ENCODE data around the gene OR11G2.
"Not testable (repeated sequence)": the region's sequence is repeated elsewhere in the genome, so short reads cannot be mapped to it uniquely, and the experiment has no call there.

OR11G2 gene, protein sequence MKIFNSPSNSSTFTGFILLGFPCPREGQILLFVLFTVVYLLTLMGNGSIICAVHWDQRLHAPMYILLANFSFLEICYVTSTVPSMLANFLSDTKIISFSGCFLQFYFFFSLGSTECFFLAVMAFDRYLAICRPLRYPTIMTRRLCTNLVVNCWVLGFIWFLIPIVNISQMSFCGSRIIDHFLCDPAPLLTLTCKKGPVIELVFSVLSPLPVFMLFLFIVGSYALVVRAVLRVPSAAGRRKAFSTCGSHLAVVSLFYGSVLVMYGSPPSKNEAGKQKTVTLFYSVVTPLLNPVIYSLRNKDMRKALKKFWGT

DNA sequence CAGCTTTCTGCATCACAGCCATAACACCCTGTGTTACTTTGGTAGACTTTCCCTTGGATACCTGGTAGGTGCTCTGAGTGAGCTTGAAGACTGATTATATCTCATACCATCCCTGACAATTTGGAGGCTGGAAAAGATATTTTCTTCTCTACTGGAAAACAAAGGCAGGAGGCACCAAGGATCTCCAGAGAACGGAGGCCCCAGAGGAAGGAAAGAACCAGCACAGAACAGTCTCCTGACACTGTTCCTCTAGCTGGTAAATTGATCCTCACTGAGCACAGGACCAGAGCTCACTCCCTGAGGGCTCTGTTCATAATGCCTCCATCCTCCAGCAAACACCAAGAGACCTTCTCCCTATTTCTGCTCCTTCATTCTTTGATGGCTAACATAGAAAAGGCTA lies at the start of gene OR11G2:
OR11G2 (plus strand) TSS at position 301 of the 400 bp plus-strand sequence. CDS start 6,542 bp downstream, outside the sequence.
- no peak for DNase-seq

DNA sequence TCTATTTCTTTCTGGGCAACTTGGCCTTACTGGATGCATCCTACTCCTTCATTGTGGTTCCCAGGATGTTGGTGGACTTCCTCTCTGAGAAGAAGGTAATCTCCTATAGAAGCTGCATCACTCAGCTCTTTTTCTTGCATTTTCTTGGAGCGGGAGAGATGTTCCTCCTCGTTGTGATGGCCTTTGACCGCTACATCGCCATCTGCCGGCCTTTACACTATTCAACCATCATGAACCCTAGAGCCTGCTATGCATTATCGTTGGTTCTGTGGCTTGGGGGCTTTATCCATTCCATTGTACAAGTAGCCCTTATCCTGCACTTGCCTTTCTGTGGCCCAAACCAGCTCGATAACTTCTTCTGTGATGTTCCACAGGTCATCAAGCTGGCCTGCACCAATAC lies 46.8 kb upstream of the OR11G2 start:
- no peak for DNase-seq

DNA sequence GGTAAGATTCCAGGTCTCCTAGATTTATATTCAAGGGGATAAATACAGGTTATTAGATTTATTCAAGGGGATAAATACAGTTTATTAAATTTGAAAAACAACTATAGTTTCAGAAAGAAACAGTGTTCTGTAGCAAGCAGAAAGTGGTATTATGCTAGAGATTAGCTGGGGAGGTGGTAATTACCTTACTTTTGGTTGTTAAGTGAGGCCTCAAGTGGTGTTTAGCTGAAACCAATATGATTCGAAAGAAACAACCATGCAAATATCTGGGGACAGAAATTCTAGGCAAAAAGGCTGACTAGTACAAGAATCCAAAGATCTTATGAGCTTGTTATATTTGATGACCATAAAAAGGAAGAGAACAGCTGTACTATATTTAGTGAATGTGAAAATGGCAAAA lies 45.9 kb upstream of the OR11G2 start:
- DNase-seq: no peak

DNA sequence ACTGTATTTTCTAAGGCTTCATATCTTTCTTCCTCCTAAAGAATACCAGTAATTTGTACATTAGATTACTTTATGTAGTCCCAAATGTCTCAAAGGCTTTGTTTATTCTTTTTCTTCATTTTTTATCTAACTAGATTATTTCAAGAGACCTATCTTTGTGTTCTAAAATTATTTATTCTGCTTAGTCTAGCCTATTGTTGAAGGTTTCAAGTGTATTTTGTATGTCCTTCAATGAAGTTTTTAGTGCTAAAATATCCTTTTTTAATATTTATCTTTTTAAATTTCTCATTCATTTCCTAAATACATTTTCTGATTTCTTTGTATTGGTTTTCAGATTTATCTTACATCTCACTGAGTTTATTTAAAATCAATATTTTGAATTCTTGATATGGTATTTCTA lies 26.2 kb upstream of the OR11G2 start:
- no peak for DNase-seq

DNA sequence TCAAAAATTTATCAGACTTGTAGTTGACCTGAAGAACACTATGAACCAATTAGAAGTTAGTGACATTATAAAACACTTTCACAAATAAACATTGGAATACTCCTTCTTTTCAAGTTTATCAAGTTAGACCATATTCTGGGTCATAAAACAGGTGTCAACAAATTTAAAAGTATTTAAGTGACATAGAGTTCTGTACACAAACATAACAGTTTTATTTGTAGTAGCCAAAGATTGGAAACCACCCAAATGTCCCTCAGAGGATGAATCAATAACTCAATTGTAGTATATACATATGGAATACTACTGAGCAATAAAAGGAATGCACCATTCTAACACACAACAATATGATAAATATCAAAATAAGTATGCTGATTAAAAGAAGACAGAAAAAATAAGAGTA lies 23.6 kb upstream of the OR11G2 start:
- DNase-seq: no peak

DNA sequence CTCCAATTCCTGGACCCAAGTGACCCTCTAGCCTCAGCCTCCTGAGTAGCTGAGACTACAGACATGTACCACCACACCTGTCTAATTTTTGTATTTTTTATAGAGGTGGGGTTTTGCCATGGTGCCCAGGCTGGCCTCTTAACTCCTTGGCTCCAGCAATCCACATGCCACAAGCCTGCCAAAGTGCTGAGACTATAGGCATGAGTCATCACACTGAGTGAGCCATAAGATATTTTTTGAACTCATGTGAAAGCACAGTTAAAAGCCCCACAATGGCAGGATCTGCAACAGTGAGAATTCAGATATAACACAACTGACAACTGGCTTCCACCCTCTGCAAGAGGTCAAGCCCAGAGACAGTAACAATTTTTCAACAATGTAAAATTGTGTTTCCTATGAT lies 20.8 kb upstream of the OR11G2 start:
- DNase-seq: not testable (repeated sequence)

DNA sequence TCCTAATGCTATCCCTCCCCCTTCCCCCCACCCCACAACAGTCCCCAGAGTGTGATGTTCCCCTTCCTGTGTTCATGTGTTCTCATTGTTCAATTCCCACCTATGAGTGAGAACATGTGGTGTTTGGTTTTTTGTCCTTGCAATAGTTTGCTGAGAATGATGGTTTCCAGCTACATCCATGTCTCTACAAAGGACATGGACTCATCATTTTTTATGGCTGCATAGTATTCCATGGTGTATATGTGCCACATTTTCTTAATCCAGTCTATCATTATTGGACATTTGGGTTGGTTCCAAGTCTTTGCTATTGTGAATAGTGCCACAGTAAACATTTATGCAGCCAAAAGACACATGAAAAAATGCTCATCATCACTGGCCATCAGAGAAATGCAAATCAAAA lies 16.5 kb upstream of the OR11G2 start:
- not testable (repeated sequence) for DNase-seq

DNA sequence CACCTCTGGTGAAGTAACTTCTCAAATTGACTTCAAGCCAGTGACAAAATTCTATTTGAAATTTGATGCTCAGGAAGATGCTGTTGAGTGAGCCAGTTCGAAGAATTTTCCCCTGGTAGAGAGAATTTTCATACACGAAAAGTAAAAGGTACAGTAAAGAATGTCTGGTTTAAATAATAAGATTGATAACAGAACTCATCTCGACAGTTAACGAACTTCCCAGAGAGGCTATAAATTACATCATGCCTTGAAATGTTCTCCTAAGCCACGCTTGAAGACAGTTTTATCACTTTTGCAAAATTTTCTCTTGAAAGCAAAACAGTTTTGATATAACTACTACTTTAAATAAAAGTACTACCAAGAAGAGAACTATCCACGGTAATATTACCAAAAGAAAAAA lies 14.4 kb upstream of the OR11G2 start:
- no peak for DNase-seq

DNA sequence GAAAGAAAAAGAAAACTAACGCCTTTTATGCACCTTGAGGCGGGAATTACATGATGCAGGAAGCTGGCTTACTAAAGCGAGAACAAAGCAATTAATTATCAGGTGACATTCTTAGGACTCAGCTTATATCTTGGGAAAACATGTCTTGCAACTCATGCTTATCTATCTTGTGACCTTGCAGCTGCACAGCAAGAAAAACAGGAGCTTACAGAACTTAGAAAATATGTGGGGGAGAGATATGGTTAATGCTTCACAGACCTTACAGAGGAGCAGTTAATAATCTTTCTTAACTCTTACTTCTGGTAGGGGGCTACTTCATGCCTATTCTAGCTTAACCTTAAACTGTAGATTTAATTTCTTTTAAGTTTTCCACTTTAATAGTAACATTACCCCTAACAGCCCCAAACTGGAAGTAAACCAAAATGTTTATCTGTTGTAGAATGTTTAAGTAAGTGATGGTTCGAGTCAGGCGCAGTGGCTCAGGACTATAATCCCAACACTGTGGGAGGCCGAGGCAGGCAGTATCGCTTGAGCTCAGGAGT lies 13.2 kb upstream of the OR11G2 start:
- no peak for DNase-seq

DNA sequence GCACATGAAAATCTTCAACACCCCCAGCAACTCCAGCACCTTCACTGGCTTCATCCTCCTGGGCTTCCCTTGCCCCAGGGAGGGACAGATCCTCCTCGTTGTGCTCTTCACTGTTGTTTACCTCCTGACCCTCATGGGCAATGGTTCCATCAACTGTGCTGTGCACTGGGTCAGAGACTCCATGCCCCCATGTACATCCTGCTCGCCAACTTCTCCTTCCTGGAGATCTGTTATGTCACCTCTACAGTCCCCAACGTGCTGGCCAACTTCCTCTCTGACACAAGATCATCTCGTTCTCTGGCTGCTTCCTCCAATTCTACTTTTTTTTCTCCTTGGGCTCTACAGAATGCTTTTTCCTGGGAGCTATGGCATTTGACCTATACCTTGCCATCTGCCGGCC lies 11.5 kb upstream of the OR11G2 start:
- no peak for DNase-seq

DNA sequence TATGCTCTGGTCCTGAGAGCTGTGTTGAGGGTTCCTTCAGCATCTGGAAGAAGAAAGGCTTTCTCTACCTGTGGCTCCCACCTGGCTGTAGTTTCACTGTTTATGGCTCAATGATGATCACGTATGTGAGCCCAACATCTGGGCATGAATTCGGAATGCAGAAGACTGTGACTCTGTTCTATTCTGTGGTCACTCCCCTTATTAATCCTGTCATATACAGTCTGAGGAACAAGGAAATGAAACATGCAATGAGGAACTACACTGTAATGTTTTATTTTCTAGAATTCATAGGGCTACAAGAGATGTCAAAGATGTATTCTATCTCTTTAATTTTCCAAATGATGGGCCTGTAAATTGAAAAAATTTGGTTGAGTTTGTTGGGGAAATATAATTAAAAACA lies 10.8 kb upstream of the OR11G2 start:
- no peak for DNase-seq

DNA sequence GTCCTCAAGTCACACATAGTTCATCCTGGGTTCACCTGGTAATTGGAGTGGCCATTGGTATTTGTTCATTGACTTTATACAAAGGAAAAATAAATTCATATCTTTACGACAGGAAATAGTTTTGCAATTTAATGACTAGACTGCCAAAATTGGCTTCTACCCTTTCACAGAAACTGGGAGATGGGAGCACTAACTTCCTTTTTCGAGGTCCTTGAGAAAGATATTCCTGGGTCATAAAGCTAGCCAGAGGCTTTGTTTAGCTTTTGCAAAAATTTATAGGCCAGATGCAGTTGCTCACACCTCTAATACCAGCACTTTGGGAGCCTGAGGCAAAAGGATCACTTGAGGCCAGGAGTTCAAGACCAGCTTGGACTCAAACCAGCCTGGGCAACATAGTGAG lies 10.2 kb upstream of the OR11G2 start:
- no peak for DNase-seq

DNA sequence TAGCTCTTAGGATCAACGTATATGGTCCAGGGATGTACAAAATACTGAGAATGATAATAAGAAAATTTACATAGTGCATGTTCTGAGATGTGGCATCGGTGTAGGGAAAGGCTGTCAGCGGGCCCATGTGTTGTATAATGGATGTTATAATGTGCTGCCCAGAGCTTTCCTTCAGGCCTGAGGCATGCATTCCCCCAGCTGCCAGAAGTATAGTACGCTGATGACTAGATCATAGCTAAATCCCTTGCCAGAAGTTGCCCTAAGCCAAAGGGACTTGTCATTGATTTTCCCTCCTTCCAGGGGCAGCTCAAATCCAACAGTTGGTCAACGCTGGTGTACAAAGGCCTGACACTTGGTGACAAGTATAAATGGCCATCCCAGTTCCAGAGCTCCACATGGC lies 6.5 kb upstream of the OR11G2 start:
- no peak for DNase-seq

DNA sequence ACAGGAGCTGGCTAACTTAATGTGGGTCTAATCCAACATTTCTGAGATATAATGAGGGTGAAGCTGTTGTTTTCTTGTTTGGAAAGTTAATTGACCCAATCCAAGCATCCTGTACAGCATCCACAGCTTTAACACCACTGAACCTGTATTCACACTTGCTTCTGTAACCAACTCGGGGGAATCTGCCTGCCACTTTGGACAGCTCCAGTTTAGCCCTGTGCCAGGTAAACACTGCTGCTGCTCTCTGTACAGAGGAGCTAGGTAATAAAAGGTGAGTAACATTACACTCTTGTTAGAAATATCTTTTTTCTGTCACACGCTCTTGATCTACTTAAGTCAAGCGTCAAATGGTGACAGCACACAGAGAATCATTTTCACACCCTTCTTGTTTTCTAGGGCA lies 700 bp downstream of the OR11G2 start:
- DNase-seq: no peak

DNA sequence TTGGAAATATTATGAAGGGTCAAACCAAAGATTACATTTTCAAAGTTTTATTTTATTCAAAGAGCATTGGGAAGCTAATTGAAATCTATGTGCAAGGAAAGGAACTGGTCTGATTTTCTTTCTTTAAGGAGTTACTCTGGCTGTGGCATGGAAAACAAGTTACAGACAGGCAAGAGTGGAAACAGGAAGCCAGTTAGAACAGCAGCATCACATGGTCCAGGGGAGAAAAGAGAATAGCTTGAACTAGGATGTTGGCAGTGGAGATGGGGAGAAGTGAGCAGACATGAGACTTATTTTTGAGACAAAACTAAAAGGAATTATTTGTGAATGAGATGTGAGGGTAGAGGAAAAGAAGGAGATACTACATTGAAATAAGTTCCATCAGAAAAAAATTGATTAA lies 3.4 kb downstream of the OR11G2 start:
- no peak for DNase-seq

DNA sequence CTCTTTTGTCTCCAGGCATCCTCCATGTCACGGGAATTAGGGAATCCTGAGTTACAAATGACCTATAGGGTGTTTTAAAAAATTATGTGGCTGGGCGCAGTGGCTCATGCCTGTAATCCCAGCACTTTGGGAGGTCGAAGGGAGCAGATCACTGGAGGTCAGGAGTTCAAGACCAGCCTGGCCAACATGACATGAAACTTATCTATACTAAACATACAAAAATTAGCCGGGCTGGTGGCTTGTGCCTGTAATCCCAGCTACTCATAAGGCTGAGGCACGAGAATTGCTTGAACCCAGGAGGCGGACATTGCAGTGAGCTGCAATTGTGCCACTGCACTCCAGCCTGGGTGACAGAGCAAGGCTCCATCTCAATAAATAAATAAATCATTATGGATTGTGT lies 4.5 kb downstream of the OR11G2 start:
- not testable (repeated sequence) for DNase-seq

DNA sequence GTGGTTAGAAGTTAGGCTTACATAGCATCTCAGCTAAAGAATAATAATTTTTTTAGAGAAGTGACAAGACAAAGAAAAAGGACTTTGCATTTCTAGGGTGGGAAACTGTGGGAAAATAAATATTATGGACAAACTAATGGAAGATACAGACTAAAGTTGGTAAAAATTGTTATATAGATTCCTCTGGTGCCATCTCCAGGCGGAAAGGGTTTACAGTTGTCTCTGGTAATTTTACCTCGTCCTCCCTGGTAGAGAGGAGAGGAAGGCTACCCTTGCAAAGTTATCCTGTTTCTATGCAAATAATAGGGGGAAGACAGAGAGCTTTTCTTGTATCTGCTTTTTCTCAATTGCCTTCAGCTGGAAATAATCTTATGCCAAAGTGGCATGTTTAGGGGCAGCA lies 5.2 kb downstream of the OR11G2 start:
- DNase-seq: no peak

DNA sequence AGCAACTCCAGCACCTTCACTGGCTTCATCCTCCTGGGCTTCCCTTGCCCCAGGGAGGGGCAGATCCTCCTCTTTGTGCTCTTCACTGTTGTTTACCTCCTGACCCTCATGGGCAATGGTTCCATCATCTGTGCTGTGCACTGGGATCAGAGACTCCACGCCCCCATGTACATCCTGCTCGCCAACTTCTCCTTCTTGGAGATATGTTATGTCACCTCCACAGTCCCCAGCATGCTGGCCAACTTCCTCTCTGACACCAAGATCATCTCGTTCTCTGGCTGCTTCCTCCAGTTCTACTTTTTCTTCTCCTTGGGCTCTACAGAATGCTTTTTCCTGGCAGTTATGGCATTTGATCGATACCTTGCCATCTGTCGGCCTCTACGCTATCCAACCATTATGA lies 6.8 kb downstream of the OR11G2 start:
- no peak for DNase-seq

DNA sequence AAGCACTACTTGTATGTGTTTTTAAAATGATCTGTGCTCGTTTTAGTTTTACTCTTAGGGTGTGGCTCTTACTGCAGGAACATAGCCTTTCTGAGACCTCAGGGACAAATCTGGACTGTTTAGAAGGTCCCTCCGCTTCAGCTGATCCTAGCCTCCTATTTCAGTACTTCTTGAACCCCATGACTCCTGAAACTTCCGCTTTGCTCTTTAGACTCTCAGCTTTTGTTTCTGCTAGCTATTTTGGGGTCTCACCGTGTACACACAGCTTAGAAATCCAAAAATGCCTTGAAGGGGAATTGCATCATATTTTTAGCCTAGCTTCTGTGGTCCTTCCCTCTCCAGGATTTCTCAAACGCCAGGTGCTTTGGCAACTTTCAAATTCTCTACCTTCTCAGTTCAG lies 8.3 kb downstream of the OR11G2 start:
- no peak for DNase-seq

DNA sequence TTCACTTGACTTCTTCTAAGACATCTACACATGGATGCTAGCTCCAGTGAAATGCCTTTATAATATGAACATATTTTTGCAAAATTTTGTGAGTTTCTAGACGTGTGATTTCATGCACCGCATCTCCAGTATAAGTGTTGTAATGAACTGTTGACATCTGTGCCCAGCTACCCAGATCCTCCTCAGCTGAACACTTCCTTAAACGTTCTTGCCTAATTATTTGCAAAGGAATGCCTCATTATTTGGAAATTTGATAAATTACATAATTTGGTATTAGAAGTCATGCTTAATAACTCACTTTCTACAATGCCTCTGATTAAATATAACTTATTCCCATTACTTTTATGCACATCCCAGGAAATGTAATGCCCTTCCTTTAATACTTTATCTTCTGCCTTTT lies 14.0 kb downstream of the OR11G2 start:
- no peak for DNase-seq

DNA sequence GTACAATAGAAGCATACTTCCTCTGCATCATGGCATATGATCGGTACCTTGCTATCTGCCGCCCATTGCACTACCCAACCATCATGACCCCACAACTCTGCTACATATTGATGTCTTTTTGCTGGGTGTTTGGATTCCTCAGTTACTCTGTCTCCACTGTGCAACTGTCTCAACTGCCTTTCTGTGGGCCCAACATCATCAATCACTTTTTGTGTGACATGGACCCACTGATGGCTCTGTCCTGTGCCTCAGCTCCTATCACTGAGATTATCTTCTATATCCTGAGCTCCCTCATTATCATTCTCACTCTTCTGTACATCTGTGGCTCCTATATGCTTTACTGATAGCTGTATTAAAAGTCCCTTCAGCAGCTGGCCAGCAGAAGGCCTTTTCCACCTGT lies 18.9 kb downstream of the OR11G2 start:
- no peak for DNase-seq

DNA sequence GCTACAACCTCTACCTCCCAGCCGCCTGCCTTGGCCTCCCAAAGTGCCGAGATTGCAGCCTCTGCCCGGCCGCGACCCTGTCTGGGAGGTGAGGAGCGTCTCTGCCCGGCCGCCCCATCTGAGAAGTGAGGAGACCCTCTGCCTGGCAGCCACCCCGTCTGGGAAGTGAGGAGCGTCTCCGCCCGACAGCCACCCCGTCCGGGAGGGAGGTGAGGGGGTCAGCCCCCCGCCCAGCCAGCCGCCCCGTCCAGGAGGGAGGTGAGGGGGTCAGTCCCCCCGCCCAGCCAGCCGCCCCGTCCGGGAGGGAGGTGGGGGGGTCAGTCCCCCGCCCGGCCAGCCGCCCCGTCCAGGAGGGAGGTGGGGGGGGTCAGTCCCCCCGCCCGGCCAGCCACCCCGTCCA lies 21.7 kb downstream of the OR11G2 start:
- not testable (repeated sequence) for DNase-seq

DNA sequence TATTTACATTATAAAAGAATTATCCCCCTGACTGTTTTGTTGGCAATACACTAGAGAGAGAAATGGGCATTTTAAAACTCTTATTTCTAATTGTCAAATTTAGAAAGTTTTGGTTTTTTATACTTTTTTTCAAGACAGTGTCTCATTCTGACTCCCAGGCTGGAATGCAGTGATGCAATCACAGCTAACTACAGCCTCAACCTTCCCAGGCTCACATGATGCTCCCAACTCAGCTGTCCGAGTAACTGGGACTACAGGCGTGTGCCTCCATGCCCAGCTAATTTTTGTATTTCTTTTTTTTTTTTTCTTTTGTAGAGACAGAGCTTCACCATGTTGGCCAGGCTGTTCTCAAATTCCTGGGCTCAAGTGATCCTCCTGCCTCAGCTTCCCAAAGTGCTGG lies 24.5 kb downstream of the OR11G2 start:
- no peak for DNase-seq

DNA sequence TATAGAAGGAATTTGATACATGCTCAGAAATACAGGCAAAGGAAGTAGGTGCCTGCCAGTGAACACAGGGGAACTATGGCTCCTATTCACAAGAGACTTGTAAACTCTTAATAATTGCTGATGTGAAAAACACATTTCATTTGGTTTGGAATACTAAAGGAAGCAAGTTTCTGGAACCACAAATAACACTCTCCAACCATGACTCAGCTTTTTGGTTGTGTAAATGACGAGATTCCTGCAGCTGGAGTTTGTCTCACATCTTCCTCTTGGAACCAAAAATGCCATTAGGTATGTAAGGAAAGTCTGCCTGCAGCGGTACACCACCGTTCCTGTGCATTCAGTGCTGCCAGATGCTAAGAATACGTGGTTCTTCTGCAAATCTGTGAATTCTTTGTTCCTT lies 28.3 kb downstream of the OR11G2 start:
- DNase-seq: no peak

DNA sequence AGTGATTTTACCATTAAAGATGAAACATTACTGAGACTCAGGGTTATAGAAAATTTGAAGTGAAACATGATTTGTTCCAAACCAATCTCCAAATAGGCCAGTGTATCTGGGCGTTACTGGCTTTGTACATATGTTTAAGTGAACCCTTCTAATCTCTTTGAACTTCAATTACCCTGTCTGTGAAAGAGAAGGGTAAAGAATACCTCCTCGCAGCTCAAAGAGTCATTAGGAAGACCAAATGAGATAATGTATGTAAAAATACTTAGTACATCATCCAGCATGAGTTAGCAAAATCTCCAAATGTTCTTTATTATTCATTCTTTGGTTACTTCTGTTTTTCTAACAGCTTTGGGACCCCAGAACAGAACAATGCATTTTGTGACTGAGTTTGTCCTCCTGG lies 32.7 kb downstream of the OR11G2 start, which contains the start of gene OR11H6:
OR11H6 (plus strand) TSS at position 301 of the 400 bp plus-strand sequence; CDS start at position 301, 0 bp downstream.
- DNase-seq: no peak

Measured in NCI-H2029 (cell line).